GM23338 (cell line): ENCODE results near the gene FXYD5. TPM values are rescaled to one million over a fixed set of nuclear protein-coding genes. Genes with fewer than 3 reads are reported as not detected.

Experiments
- ATAC-seq: fragments of 200-7000 bp; cut with Tn5 transposase; 3 replicates; pipeline ENCODE4 v1.9.1; 2020
- DNase-seq: peaks from one replicate; pipeline ENCODE4 v3.0.0-alpha.2; 2015; ENCODE audit warnings: low spot score
- H2AFZ ChIP-seq: fragments of 200-600 bp; sonication (generic); 2 replicates; pipeline ENCODE4 v1.8.0; 2016; ENCODE audit warnings: antibody characterized with exemption, mild to moderate bottlenecking, moderate library complexity
- H3F3A ChIP-seq: fragments of 200-600 bp; sonication (generic); replicated peaks from 2 replicates; pipeline ENCODE4 v1.8.0; 2017; ENCODE audit warnings: antibody characterized with exemption, mixed run types, low read depth
- H3K27ac ChIP-seq: fragments of 200-600 bp; sonication (generic); 2 replicates; pipeline ENCODE4 v1.6.1; 2016; ENCODE audit warnings: low read depth
- H3K27me3 ChIP-seq: fragments of 200-600 bp; sonication (generic); 2 replicates; pipeline ENCODE4 v1.8.0; 2016; ENCODE audit warnings: mild to moderate bottlenecking, mixed run types, moderate library complexity; ENCODE audit not compliant: insufficient read depth
- H3K36me3 ChIP-seq: fragments of 200-600 bp; sonication (generic); 2 replicates; pipeline ENCODE4 v1.8.0; 2016; ENCODE audit warnings: mild to moderate bottlenecking; ENCODE audit not compliant: insufficient read depth
- H3K4me1 ChIP-seq: fragments of 200-600 bp; sonication (generic); 2 replicates; pipeline ENCODE4 v1.8.0; 2016; ENCODE audit warnings: mild to moderate bottlenecking, moderate library complexity; ENCODE audit not compliant: insufficient read depth
- H3K4me2 ChIP-seq: fragments of 200-600 bp; sonication (generic); 2 replicates; pipeline ENCODE4 v1.7.1; 2017; ENCODE audit warnings: mixed run types
- H3K4me3 ChIP-seq: fragments of 200-600 bp; sonication (generic); 2 replicates; pipeline ENCODE4 v1.6.1; 2016; ENCODE audit warnings: mixed run types
- H3K79me2 ChIP-seq: fragments of 200-600 bp; sonication (generic); replicated peaks from 2 replicates; pipeline ENCODE4 v1.8.0; 2017; ENCODE audit warnings: mild to moderate bottlenecking; ENCODE audit not compliant: insufficient read depth
- H3K9me2 ChIP-seq: fragments of 200-600 bp; sonication (generic); 2 replicates; pipeline ENCODE4 v1.8.0; 2017; ENCODE audit not compliant: insufficient read depth
- H4K20me1 ChIP-seq: fragments of 200-600 bp; sonication (generic); replicated peaks from 2 replicates; pipeline ENCODE4 v1.8.0; 2017; ENCODE audit warnings: mild to moderate bottlenecking; ENCODE audit not compliant: insufficient read depth
- H3K27ac Mint-ChIP-seq: 2 replicates; pipeline ENCODE4 v1.8.0; 2020; ENCODE audit warnings: inconsistent platforms, mild to moderate bottlenecking, moderate library complexity, mixed read lengths
- H3K27me3 Mint-ChIP-seq: 3 replicates; pipeline ENCODE4 v1.8.0; 2022; ENCODE audit warnings: low read depth, mild to moderate bottlenecking, moderate library complexity, mixed read lengths, inconsistent platforms; ENCODE audit not compliant: insufficient read depth, poor library complexity
- H3K36me3 Mint-ChIP-seq: 3 replicates; pipeline ENCODE4 v1.8.0; 2021; ENCODE audit warnings: low read depth, mild to moderate bottlenecking, inconsistent platforms, moderate library complexity, mixed read lengths
- H3K4me1 Mint-ChIP-seq: 3 replicates; pipeline ENCODE4 v1.8.0; 2020; ENCODE audit warnings: mild to moderate bottlenecking, inconsistent platforms, mixed read lengths
- H3K4me3 Mint-ChIP-seq: 3 replicates; pipeline ENCODE4 v1.8.0; 2021; ENCODE audit warnings: moderate library complexity, mild to moderate bottlenecking, inconsistent platforms, mixed read lengths
- H3K9me3 Mint-ChIP-seq: 3 replicates; pipeline ENCODE4 v1.8.0; 2020; ENCODE audit warnings: moderate library complexity, mild to moderate bottlenecking, inconsistent platforms, mixed read lengths
- CREB1 ChIP-seq: fragments of 250-450 bp; sonication (Bioruptor Pico); IDR thresholded peaks from 2 replicates; pipeline ENCODE4 v1.5.0; 2020; ENCODE audit warnings: low read depth, mild to moderate bottlenecking, moderate library complexity
- CTCF ChIP-seq, 2 experiments: fragments of 200-600 bp in 1 of 2; sonication (generic) in 1 of 2; conservative IDR thresholded peaks; 2 replicates each; pipeline versions ENCODE4 v1.5.1 to v1.6.1; 2016 to 2017; ENCODE audit warnings: antibody characterized with exemption in 2 of 2, low read depth in 2 of 2, mild to moderate bottlenecking in 2 of 2, moderate library complexity in 1 of 2
- ETS1 ChIP-seq: IDR thresholded peaks from 2 replicates; pipeline ENCODE4 v1.6.1; 2016; ENCODE audit warnings: antibody characterized with exemption
- EZH2 ChIP-seq: fragments of 200-600 bp; sonication (generic); IDR thresholded peaks from one replicate; pipeline ENCODE4 v1.8.0; 2017; ENCODE audit warnings: antibody characterized with exemption, mild to moderate bottlenecking, low read depth; ENCODE audit not compliant: unreplicated experiment
- EZH2phosphoT487 ChIP-seq: fragments of 200-600 bp; sonication (generic); IDR thresholded peaks from one replicate; pipeline ENCODE4 v1.8.1; 2018; ENCODE audit warnings: antibody characterized with exemption; ENCODE audit not compliant: unreplicated experiment
- JUNB ChIP-seq: IDR thresholded peaks from one replicate; pipeline ENCODE4 v1.6.1; 2016; ENCODE audit warnings: antibody characterized with exemption; ENCODE audit not compliant: unreplicated experiment
- NANOG ChIP-seq: IDR thresholded peaks from 2 replicates; pipeline ENCODE4 v1.6.1; 2016; ENCODE audit warnings: antibody characterized with exemption, borderline replicate concordance
- POLR2AphosphoS5 ChIP-seq: IDR thresholded peaks from 2 replicates; pipeline ENCODE4 v1.6.1; 2016; ENCODE audit warnings: antibody characterized with exemption, low read depth
- REST ChIP-seq: IDR thresholded peaks from one replicate; pipeline ENCODE4 v1.6.1; 2018; ENCODE audit warnings: antibody characterized with exemption; ENCODE audit not compliant: unreplicated experiment
- STAT1 ChIP-seq: IDR thresholded peaks from one replicate; pipeline ENCODE4 v1.6.1; 2016; ENCODE audit warnings: antibody characterized with exemption; ENCODE audit not compliant: unreplicated experiment
- ZNF114 ChIP-seq: fragments of 250-450 bp; sonication (Bioruptor Pico); IDR thresholded peaks from 2 replicates; pipeline ENCODE4 v1.5.0; 2020; ENCODE audit warnings: mild to moderate bottlenecking, moderate library complexity
- ZNF331 ChIP-seq: fragments of 250-450 bp; sonication (Bioruptor Pico); IDR thresholded peaks from 2 replicates; pipeline ENCODE4 v1.5.0; 2020; ENCODE audit warnings: low read depth, mild to moderate bottlenecking, moderate library complexity
- ZNF462 ChIP-seq: fragments of 250-450 bp; sonication (Bioruptor Pico); IDR thresholded peaks from 2 replicates; pipeline ENCODE4 v1.5.0; 2020; ENCODE audit warnings: mild to moderate bottlenecking, moderate library complexity
- polyA plus RNA-seq: library from polyadenylated mRNA; unstranded; fragments of >200 nt; fragmentation: Nextera tagmentation; extraction: Ambion mirVana; gene quantifications from 2 replicates; pipeline ENCODE4 v1.2.1, GENCODE V29; 2016
- total RNA-seq: library from RNA; depleted of rRNA; stranded (reverse); fragments of >200 nt; shearing (Covaris generic); gene quantifications from 2 replicates; pipeline ENCODE4 v1.2.3, GENCODE V29; 2014

The FXYD5 gene
- total and polyA plus RNA-seq, 2 experiments from 2014 or later: 97.7 to 233 TPM

- Mint-ChIP-seq H3K4me1 (peaks cover 56% of the 10 kb centered on the region), H3K27ac (peak overlapping the region; percentile 97), H3K9me3 (peaks cover 8% of the 10 kb centered on the region), H3K36me3 (peaks cover 5% of the 10 kb centered on the region), H3K4me3 (peak overlapping the region; percentile 30; the same call in 2 of the 3 replicates), H3K27me3 (peaks cover 10% of the 10 kb centered on the region)
- H3K4me2 ChIP-seq: peak overlapping the region; percentile 48; the same call in 1 of the 2 replicates
- H3K4me1 ChIP-seq: peaks cover 32% of the 10 kb centered on the region
- TF ChIP-seq CREB1 (CRISPR knock-in tag) (no peak), ETS1 (no peak), STAT1 (no peak), JUNB (no peak), CTCF (conservative IDR thresholded peaks at IDR 0.05; ENCODE audit: low read depth in 2 of 2) (no peak), EZH2phosphoT487 (no peak), REST (no peak), POLR2AphosphoS5 (0 out of 2 replicates have a peak, but pooled peaks have one; percentile 18), ZNF331 (CRISPR knock-in tag) (no peak), ZNF114 (CRISPR knock-in tag) (no peak), NANOG (peak; percentile 39; the same call in 1 of the 2 replicates), EZH2 (no peak), ZNF462 (CRISPR knock-in tag) (peak; percentile 68)
- no peaks in the 10 kb centered on the region for H3K79me2 ChIP-seq
- peak overlapping the region; percentile 92 for H3K27ac ChIP-seq
- H3K27me3 ChIP-seq: no peaks in the 10 kb centered on the region
- H3F3A ChIP-seq: no peaks in the 10 kb centered on the region
- no peak overlapping the region for H2AFZ ChIP-seq
- no peaks in the 10 kb centered on the region for H4K20me1 ChIP-seq
- H3K4me3 ChIP-seq: peak overlapping the region; percentile 5; the same call in 1 of the 2 replicates
- peaks cover 9% of the 10 kb centered on the region; the same call in 1 of the 2 replicates for H3K9me2 ChIP-seq
- DNase-seq (peak; percentile 97), ATAC-seq (peak; percentile 95)
- H3K36me3 ChIP-seq: no peaks in the 10 kb centered on the region
Observed at GRCh38 chr19:35202722-35203688, 48.5 kb downstream of the FXYD5 start.
